IMR-90 (cell line): Measurements from ENCODE around the gene NOD1.

Source experiments
- BHLHE40 ChIP-seq: fragments of 150-350 bp; IDR thresholded peaks from 2 replicates; pipeline ENCODE4 v1.6.1; 2016; ENCODE audit warnings: mild to moderate bottlenecking, low read depth, low read length
- CEBPB ChIP-seq: IDR thresholded peaks from 2 replicates; pipeline ENCODE4 v1.6.1; 2012; ENCODE audit warnings: low read depth, low read length, improper control_type of control experiment
- CHD1 ChIP-seq: IDR thresholded peaks from 2 replicates; pipeline ENCODE4 v1.6.1; 2012; ENCODE audit warnings: low read depth, low read length, improper control_type of control experiment
- FOS ChIP-seq: fragments of 150-350 bp; IDR thresholded peaks from 2 replicates; pipeline ENCODE4 v1.6.1; 2016; ENCODE audit warnings: low read depth, low read length
- MAFK ChIP-seq: IDR thresholded peaks from 2 replicates; pipeline ENCODE4 v1.6.1; 2012; ENCODE audit warnings: low read depth, low read length, improper control_type of control experiment
- MXI1 ChIP-seq: IDR thresholded peaks from 2 replicates; pipeline ENCODE4 v1.6.1; 2012; ENCODE audit warnings: low read depth, mild to moderate bottlenecking, low read length, moderate library complexity, borderline replicate concordance
- NFE2L2 ChIP-seq: fragments of 150-350 bp; IDR thresholded peaks from 2 replicates; pipeline ENCODE4 v1.6.1; 2016; ENCODE audit warnings: low read depth, mild to moderate bottlenecking, low read length
- POLR2A ChIP-seq: IDR thresholded peaks from 2 replicates; pipeline ENCODE4 v1.6.1; 2012; ENCODE audit warnings: mild to moderate bottlenecking, low read depth, low read length
- RAD21 ChIP-seq: IDR thresholded peaks from 2 replicates; pipeline ENCODE4 v1.6.1; 2012; ENCODE audit warnings: low read length, improper control_type of control experiment
- RFX5 ChIP-seq: IDR thresholded peaks from 2 replicates; pipeline ENCODE4 v1.8.0; 2012; ENCODE audit warnings: low read depth, mild to moderate bottlenecking, low read length, moderate library complexity
- USF2 ChIP-seq: fragments of 150-350 bp; IDR thresholded peaks from 2 replicates; pipeline ENCODE4 v1.6.1; 2017; ENCODE audit warnings: mild to moderate bottlenecking, antibody characterized with exemption, low read length, low read depth
- TF ChIP-seq, protein P1 (sequence below): conservative IDR thresholded peaks from 2 replicates; pipeline ENCODE4 v1.5.1; 2012; ENCODE audit warnings: mild to moderate bottlenecking, low read depth, low read length, improper control_type of control experiment
- TF ChIP-seq, protein P2 (sequence below): fragments of 150-350 bp; IDR thresholded peaks from 2 replicates; pipeline ENCODE4 v1.6.1; 2016; ENCODE audit warnings: low read depth, mild to moderate bottlenecking, low read length, moderate library complexity, borderline replicate concordance

- TF ChIP-seq CEBPB (no peak), POLR2A (no peak), RAD21 (no peak), MXI1 (no peak), MAFK (peak; percentile 65; the same call in 1 of the 2 replicates), USF2 (no peak), BHLHE40 (no peak), RFX5 (no peak), FOS (no peak), NFE2L2 (peak; percentile 76), CHD1 (no peak)
- TF ChIP-seq, protein P1, sequence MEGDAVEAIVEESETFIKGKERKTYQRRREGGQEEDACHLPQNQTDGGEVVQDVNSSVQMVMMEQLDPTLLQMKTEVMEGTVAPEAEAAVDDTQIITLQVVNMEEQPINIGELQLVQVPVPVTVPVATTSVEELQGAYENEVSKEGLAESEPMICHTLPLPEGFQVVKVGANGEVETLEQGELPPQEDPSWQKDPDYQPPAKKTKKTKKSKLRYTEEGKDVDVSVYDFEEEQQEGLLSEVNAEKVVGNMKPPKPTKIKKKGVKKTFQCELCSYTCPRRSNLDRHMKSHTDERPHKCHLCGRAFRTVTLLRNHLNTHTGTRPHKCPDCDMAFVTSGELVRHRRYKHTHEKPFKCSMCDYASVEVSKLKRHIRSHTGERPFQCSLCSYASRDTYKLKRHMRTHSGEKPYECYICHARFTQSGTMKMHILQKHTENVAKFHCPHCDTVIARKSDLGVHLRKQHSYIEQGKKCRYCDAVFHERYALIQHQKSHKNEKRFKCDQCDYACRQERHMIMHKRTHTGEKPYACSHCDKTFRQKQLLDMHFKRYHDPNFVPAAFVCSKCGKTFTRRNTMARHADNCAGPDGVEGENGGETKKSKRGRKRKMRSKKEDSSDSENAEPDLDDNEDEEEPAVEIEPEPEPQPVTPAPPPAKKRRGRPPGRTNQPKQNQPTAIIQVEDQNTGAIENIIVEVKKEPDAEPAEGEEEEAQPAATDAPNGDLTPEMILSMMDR: no peak
- TF ChIP-seq, protein P2, sequence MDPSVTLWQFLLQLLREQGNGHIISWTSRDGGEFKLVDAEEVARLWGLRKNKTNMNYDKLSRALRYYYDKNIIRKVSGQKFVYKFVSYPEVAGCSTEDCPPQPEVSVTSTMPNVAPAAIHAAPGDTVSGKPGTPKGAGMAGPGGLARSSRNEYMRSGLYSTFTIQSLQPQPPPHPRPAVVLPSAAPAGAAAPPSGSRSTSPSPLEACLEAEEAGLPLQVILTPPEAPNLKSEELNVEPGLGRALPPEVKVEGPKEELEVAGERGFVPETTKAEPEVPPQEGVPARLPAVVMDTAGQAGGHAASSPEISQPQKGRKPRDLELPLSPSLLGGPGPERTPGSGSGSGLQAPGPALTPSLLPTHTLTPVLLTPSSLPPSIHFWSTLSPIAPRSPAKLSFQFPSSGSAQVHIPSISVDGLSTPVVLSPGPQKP: no peak
These were observed 75.1 kb downstream of the NOD1 start for GRCh38 chr7:30403477-30403876.
